ENCODE measurements around the gene WDR86.

DNA sequence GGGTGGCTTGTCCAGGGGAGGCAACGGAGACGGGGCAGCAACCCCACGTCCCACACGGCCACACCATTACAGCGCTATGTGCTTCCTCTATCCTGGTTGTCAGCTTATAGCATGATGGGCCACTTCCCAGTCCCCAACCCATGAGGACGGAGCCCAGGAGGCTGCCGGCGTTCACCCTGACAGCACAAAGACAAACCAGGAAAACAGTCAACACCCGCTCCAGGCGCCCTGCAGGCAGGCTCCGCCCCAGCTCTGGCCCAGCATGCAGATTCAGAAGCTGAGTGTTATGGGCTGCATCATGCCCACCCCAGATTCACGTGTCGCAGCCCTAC is 14.8 kb downstream of the WDR86 start:
- TF ChIP-seq, protein P1, sequence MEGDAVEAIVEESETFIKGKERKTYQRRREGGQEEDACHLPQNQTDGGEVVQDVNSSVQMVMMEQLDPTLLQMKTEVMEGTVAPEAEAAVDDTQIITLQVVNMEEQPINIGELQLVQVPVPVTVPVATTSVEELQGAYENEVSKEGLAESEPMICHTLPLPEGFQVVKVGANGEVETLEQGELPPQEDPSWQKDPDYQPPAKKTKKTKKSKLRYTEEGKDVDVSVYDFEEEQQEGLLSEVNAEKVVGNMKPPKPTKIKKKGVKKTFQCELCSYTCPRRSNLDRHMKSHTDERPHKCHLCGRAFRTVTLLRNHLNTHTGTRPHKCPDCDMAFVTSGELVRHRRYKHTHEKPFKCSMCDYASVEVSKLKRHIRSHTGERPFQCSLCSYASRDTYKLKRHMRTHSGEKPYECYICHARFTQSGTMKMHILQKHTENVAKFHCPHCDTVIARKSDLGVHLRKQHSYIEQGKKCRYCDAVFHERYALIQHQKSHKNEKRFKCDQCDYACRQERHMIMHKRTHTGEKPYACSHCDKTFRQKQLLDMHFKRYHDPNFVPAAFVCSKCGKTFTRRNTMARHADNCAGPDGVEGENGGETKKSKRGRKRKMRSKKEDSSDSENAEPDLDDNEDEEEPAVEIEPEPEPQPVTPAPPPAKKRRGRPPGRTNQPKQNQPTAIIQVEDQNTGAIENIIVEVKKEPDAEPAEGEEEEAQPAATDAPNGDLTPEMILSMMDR (conservative IDR thresholded peaks at IDR 0.05): no peak
- TF ChIP-seq EZH2 (IDR thresholded peaks at IDR 0.05; ENCODE audit: low read depth): no peak
